Measurements from ENCODE around the gene RCC1. TPM values are rescaled to one million over a fixed set of nuclear protein-coding genes. Genes with fewer than 3 reads are reported as not detected.

RCC1 gene
- total RNA-seq, 1 donor from 2014 or later, result 6.3 TPM

DNA sequence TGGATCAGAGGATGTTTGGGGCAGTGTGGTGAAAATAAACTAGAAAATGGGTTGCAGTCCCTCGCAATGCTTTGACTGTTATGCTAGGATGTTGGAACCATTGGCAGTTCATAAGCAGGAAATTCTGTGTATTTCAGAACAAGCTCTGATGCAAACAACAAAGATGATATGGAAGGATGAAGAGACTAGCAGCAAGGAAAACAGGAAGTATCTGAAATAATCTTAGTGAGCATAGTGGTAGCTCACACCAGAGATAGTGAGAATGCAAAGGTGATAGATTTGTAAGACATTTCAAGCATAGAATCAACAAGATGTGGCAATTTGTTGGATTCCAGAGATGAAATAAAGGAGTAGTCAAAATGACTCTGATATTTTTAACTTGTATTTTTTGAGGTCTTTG lies 11.1 kb upstream of the RCC1 start:
- intact Hi-C loops (cut with micrococcal nuclease), result no loop called here
- Histone ChIP-seq H3K4me1 (no peaks in the 10 kb centered on the region), H3K9me3 (replicated peaks) (no peaks in the 10 kb centered on the region), H3K36me3 (peaks cover 83% of the 10 kb centered on the region), H3K27me3 (ENCODE audit: low read depth) (no peaks in the 10 kb centered on the region), H3K27ac (replicated peaks) (no peak overlapping the region), H3K4me3 (no peak overlapping the region)
- TF ChIP-seq, protein P1, sequence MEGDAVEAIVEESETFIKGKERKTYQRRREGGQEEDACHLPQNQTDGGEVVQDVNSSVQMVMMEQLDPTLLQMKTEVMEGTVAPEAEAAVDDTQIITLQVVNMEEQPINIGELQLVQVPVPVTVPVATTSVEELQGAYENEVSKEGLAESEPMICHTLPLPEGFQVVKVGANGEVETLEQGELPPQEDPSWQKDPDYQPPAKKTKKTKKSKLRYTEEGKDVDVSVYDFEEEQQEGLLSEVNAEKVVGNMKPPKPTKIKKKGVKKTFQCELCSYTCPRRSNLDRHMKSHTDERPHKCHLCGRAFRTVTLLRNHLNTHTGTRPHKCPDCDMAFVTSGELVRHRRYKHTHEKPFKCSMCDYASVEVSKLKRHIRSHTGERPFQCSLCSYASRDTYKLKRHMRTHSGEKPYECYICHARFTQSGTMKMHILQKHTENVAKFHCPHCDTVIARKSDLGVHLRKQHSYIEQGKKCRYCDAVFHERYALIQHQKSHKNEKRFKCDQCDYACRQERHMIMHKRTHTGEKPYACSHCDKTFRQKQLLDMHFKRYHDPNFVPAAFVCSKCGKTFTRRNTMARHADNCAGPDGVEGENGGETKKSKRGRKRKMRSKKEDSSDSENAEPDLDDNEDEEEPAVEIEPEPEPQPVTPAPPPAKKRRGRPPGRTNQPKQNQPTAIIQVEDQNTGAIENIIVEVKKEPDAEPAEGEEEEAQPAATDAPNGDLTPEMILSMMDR (IDR thresholded peaks at IDR 0.05; ENCODE audit: borderline replicate concordance), result no peak
- DNase-seq, result no peak

DNA sequence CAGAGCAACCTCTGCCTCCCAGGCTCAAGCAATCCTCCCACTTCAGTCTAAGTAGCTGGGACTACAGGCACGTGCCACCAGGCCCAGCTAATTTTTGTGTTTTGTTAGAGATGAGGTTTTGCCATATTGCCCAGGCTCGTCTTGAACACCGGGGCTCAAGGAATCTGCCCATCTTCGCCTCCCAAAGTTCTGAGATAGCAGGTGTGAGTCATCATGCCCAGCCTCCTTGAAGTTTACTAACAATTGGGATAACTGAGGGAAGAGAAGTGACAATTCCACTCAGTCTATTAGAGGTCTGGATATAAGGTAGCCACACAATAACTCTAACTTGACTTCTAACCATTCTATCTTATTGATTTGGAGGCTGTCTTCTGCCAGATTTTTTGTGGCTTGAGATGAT lies 6.3 kb upstream of the RCC1 start:
- H3K36me3 ChIP-seq, result peaks cover 38% of the 10 kb centered on the region
- TF ChIP-seq, protein P1 (IDR thresholded peaks at IDR 0.05; ENCODE audit: borderline replicate concordance), result no peak
- no peaks in the 10 kb centered on the region for H3K4me1 ChIP-seq
- no peaks in the 10 kb centered on the region for H3K27me3 ChIP-seq (ENCODE audit: low read depth)
- H3K27ac ChIP-seq (replicated peaks), result no peak overlapping the region
- intact Hi-C loops (cut with micrococcal nuclease), result no loop called here
- no peaks in the 10 kb centered on the region for H3K9me3 ChIP-seq (replicated peaks)
- H3K4me3 ChIP-seq, result no peak overlapping the region
- no peak for DNase-seq

DNA sequence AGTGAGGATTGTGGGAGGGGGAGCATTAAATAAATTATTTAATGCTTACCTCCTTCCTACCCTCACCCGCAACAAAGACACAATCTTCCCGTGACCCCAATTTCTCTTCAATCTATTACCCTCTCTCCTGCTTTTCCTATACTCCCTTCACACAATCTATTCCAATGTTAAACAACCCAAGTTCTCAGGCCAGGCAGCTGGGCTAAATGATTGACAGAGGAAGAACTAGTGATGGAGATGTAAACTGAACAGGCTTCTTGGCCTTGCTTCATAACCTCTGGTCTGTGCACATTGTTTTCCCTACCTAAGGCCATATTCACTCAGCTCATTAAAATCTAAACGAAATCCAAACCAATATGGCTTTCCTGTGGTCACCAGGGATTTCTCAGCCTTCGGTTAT lies 3.9 kb upstream of the RCC1 start:
- TF ChIP-seq, protein P1 (IDR thresholded peaks at IDR 0.05; ENCODE audit: borderline replicate concordance), result no peak
- Histone ChIP-seq H3K36me3 (peaks cover 14% of the 10 kb centered on the region), H3K27ac (replicated peaks) (no peak overlapping the region), H3K27me3 (ENCODE audit: low read depth) (no peaks in the 10 kb centered on the region), H3K4me3 (no peak overlapping the region), H3K9me3 (replicated peaks) (no peaks in the 10 kb centered on the region), H3K4me1 (peaks cover 20% of the 10 kb centered on the region)
- intact Hi-C loops (cut with micrococcal nuclease), result no loop called here
- DNase-seq, result no peak

DNA sequence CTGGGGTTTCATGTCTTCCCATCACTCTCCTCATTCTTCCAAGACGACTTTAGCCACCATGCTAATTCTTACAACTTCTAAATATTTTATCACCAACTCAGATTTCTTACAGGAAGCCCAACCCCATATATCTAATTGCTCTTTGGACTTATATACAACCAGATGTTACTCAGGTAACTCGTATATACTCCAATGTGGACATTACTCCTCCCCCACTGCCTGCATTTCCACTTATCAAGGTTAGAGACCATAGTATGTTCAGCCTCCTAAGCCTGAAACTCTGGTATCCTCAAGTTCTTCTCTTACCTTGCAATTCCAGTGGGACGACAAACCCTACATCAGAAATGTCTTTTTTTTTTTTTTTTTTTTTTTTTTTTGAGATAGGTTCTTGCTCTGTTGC lies 2.7 kb upstream of the RCC1 start:
- intact Hi-C loops (cut with micrococcal nuclease), result no loop called here
- no peak overlapping the region for H3K4me3 ChIP-seq
- TF ChIP-seq, protein P1 (IDR thresholded peaks at IDR 0.05; ENCODE audit: borderline replicate concordance), result no peak
- no peak overlapping the region for H3K27ac ChIP-seq (replicated peaks)
- H3K27me3 ChIP-seq (ENCODE audit: low read depth), result no peaks in the 10 kb centered on the region
- DNase-seq, result no peak
- peaks cover 7% of the 10 kb centered on the region for H3K36me3 ChIP-seq
- no peaks in the 10 kb centered on the region for H3K9me3 ChIP-seq (replicated peaks)
- peaks cover 32% of the 10 kb centered on the region for H3K4me1 ChIP-seq

DNA sequence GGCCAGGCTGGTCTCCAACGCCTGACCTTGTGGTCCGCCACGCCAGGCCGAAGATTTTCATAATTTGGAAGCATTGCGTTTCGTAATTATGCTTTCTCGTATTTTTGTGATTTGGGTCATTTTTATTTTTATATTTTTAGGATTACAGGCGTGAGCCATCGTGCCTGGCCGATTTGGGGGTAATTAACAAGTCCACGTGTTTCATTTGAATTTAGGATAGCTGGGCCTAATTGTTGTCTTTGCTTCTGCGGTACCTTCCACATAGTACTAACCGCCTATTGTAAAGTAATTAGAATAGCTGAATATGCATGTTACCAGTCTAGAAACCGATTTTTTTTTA lies 1.0 kb downstream of the RCC1 start:
- H3K9me3 ChIP-seq (replicated peaks), result no peaks in the 10 kb centered on the region
- H3K27ac ChIP-seq (replicated peaks), result peak overlapping the region; percentile 96
- H3K4me3 ChIP-seq, result peak overlapping the region; percentile 86
- peaks cover 41% of the 10 kb centered on the region for H3K36me3 ChIP-seq
- H3K27me3 ChIP-seq (ENCODE audit: low read depth), result no peaks in the 10 kb centered on the region
- DNase-seq, result no peak
- intact Hi-C loops (cut with micrococcal nuclease), result no loop called here
- TF ChIP-seq, protein P1 (IDR thresholded peaks at IDR 0.05; ENCODE audit: borderline replicate concordance), result no peak
- H3K4me1 ChIP-seq, result peaks cover 62% of the 10 kb centered on the region

DNA sequence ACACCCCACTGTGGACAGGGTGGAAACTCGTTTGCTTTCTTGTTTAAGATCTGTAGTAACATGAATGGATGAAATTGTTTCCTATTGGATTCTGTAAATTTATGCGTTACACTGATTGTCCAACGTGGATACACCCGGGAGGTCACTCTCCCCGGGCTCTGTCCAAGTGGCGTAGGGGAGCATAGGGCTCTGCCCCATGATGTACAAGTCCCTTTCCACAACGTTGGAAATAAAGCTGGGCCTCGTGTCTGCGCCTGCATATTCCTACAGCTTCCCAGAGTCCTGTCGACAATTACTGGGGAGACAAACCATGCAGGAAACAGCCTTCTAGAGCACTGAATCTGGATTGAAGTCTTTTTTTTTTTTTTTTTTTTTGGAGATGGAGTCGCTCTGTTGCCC lies 1.4 kb downstream of the RCC1 start:
- no peaks in the 10 kb centered on the region for H3K27me3 ChIP-seq (ENCODE audit: low read depth)
- H3K4me3 ChIP-seq, result peak overlapping the region; percentile 86
- no peak for DNase-seq
- H3K36me3 ChIP-seq, result peaks cover 45% of the 10 kb centered on the region
- intact Hi-C loops (cut with micrococcal nuclease), result no loop called here
- TF ChIP-seq, protein P1 (IDR thresholded peaks at IDR 0.05; ENCODE audit: borderline replicate concordance), result no peak
- no peaks in the 10 kb centered on the region for H3K9me3 ChIP-seq (replicated peaks)
- peaks cover 66% of the 10 kb centered on the region for H3K4me1 ChIP-seq
- peak overlapping the region; percentile 96 for H3K27ac ChIP-seq (replicated peaks)
